Endothelial cell (in vitro differentiated cells): ENCODE measurements around the gene CALML4. TPM values are rescaled to one million over a fixed set of nuclear protein-coding genes. Genes with fewer than 3 reads are reported as not detected.
"Not testable (repeated sequence)": the region's sequence is repeated elsewhere in the genome, so short reads cannot be mapped to it uniquely, and the experiment has no call there.

ENCODE experiments used
- DNase-seq: peaks from one replicate; pipeline ENCODE4 v3.0.0; 2021; ENCODE audit warnings: low spot score
- H3K27ac Mint-ChIP-seq: one replicate; pipeline ENCODE4 v1.8.0; 2021; ENCODE audit warnings: mixed read lengths, inconsistent platforms; ENCODE audit not compliant: unreplicated experiment
- H3K27me3 Mint-ChIP-seq: one replicate; pipeline ENCODE4 v1.8.0; 2021; ENCODE audit warnings: mild to moderate bottlenecking, moderate library complexity, mixed read lengths, inconsistent platforms; ENCODE audit not compliant: unreplicated experiment
- H3K36me3 Mint-ChIP-seq: one replicate; pipeline ENCODE4 v1.8.0; 2021; ENCODE audit warnings: mild to moderate bottlenecking, low read depth, mixed read lengths, inconsistent platforms; ENCODE audit not compliant: unreplicated experiment
- H3K4me1 Mint-ChIP-seq: one replicate; pipeline ENCODE4 v1.8.0; 2021; ENCODE audit warnings: mild to moderate bottlenecking, mixed read lengths, inconsistent platforms; ENCODE audit not compliant: unreplicated experiment
- H3K4me3 Mint-ChIP-seq: one replicate; pipeline ENCODE4 v1.8.0; 2021; ENCODE audit warnings: mild to moderate bottlenecking, mixed read lengths, inconsistent platforms; ENCODE audit not compliant: unreplicated experiment
- H3K9me3 Mint-ChIP-seq: one replicate; pipeline ENCODE4 v1.8.0; 2021; ENCODE audit warnings: mixed read lengths, inconsistent platforms; ENCODE audit not compliant: unreplicated experiment
- total RNA-seq: library from RNA; stranded (reverse); fragmentation: NEBNext Ultra II Directional; extraction: Animal tissue kit (Norgen Biotek cat#: 25700); gene quantifications from one replicate; pipeline ENCODE4 v1.2.1, GENCODE V29; 2021; ENCODE audit not compliant: unreplicated experiment
- TF ChIP-seq, protein P1 (sequence below): fragments of 200-600 bp; sonication (generic); IDR thresholded peaks from one replicate; pipeline ENCODE4 v1.5.0; 2021; ENCODE audit warnings: antibody characterized with exemption; ENCODE audit not compliant: unreplicated experiment

Gene CALML4
- total RNA-seq, 1 donor from 2014 or later: 11.0 TPM

- TF ChIP-seq, protein P1, sequence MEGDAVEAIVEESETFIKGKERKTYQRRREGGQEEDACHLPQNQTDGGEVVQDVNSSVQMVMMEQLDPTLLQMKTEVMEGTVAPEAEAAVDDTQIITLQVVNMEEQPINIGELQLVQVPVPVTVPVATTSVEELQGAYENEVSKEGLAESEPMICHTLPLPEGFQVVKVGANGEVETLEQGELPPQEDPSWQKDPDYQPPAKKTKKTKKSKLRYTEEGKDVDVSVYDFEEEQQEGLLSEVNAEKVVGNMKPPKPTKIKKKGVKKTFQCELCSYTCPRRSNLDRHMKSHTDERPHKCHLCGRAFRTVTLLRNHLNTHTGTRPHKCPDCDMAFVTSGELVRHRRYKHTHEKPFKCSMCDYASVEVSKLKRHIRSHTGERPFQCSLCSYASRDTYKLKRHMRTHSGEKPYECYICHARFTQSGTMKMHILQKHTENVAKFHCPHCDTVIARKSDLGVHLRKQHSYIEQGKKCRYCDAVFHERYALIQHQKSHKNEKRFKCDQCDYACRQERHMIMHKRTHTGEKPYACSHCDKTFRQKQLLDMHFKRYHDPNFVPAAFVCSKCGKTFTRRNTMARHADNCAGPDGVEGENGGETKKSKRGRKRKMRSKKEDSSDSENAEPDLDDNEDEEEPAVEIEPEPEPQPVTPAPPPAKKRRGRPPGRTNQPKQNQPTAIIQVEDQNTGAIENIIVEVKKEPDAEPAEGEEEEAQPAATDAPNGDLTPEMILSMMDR: no peak
- no peak for DNase-seq
- Mint-ChIP-seq H3K36me3 (no peaks in the 10 kb centered on the region), H3K4me1 (peaks cover 8% of the 10 kb centered on the region), H3K4me3 (no peak overlapping the region), H3K27me3 (peaks cover 8% of the 10 kb centered on the region), H3K27ac (no peak overlapping the region), H3K9me3 (no peaks in the 10 kb centered on the region)
Measured at GRCh38 chr15:68224546-68225250, 19.6 kb upstream of the CALML4 start.

DNA sequence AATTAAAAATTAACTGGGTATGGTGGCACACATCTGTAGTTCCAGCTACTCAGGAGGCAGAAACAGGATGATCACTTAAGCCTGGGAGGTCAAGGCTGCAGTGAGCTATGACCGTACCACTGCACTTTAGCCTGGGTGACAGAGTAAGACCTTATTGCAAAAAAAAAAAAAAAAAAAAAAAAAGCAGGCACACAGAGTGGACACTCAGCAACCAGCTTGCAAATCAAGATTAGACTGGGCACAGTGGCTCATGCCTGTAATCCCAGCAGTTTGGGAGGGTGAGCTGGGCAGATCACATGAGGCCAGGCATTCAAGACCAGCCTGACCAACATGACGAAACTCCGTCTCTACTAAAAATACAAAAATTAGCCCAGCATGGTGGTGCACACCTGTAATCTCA, 19.0 kb upstream of the CALML4 start:
- Mint-ChIP-seq H3K27ac (no peak overlapping the region), H3K9me3 (no peaks in the 10 kb centered on the region), H3K27me3 (peaks cover 8% of the 10 kb centered on the region), H3K4me1 (peaks cover 8% of the 10 kb centered on the region), H3K4me3 (no peak overlapping the region), H3K36me3 (no peaks in the 10 kb centered on the region)
- TF ChIP-seq, protein P1: no peak
- DNase-seq: no peak

- H3K27me3 Mint-ChIP-seq: peaks cover 4% of the 10 kb centered on the region
- TF ChIP-seq, protein P1: no peak
- no peaks in the 10 kb centered on the region for H3K9me3 Mint-ChIP-seq
- H3K36me3 Mint-ChIP-seq: no peaks in the 10 kb centered on the region
- peaks cover 1% of the 10 kb centered on the region for H3K4me1 Mint-ChIP-seq
- no peak for DNase-seq
- no peak overlapping the region for H3K27ac Mint-ChIP-seq
- H3K4me3 Mint-ChIP-seq: no peak overlapping the region
Measured at GRCh38 chr15:68223171-68223570, 18.0 kb upstream of the CALML4 start.

- H3K27ac Mint-ChIP-seq, H3K4me1 Mint-ChIP-seq, H3K27me3 Mint-ChIP-seq, H3K36me3 Mint-ChIP-seq, H3K9me3 Mint-ChIP-seq, H3K4me3 Mint-ChIP-seq, DNase-seq: not testable (repeated sequence)
Measured at GRCh38 chr15:68222432-68222743, 17.3 kb upstream of the CALML4 start.

DNA sequence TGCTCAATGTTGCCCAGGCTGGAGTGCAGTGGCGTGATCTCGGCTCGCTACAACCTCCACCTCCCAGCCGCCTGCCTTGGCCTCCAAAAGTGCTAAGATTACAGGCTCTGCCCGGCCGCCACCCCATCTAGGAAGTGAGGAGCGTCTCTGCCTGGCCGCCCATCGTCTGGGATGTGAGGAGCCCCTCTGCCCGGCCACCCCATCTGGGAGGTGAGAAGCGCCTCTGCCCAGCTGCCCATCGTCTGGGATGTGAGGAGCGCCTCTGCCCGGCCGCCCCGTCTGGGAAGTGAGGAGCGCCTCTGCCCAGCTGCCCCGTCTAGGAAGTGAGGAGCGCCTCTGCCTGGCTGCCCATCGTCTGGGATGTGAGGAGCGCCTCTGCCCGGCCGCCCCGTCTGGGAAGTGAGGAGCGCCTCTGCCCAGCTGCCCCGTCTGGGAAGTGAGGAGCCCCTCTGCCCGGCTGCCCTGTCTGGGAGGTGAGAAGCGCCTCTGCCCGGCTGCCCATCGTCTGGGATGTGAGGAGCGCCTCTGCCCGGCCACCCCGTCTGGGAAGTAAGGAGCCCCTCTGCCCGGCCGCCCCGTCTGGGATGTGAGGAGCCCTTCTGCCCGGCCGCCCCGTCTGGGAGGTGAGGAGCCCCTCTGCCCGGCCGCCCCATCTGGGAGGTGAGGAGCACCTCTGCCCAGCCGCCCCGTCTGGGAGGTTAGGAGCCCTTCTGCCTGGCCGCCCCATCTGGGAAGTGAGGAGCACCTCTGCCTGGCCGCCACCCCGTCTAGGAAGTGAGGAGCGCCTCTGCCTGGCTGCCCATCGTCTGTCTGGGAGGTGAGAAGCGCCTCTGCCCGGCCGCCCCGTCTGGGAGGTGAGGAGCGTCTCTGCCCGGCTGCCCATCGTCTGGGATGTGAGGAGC, 16.6 kb upstream of the CALML4 start:
- H3K27ac Mint-ChIP-seq, H3K36me3 Mint-ChIP-seq, H3K27me3 Mint-ChIP-seq, H3K4me1 Mint-ChIP-seq, DNase-seq, H3K4me3 Mint-ChIP-seq, H3K9me3 Mint-ChIP-seq: not testable (repeated sequence)

DNA sequence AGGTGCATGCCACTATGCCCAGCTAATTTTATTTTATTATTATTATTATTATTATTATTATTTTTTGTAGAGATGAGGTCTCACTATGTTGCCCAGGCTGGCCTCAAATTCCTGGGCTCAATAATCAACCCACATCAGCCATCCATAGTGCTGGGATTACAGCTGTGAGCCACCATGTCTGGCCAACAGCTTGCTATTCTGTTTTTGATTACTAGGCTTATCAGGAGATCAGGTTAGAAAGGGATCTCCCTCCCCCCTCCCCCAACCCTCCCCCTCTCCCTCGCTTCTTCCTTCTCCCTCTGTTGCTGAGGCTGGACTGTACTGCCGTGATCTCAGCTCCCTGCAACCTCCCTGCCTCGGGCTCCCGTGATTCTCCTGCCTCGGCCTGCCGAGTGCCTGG, 15.8 kb upstream of the CALML4 start:
- Mint-ChIP-seq H3K4me1 (no peaks in the 10 kb centered on the region), H3K9me3 (no peaks in the 10 kb centered on the region), H3K36me3 (peaks cover 4% of the 10 kb centered on the region), H3K4me3 (no peak overlapping the region), H3K27me3 (peaks cover 2% of the 10 kb centered on the region), H3K27ac (no peak overlapping the region)
- DNase-seq: no peak
- TF ChIP-seq, protein P1: no peak
